ENCODE data around the gene EHMT2. TPM values are rescaled to one million over a fixed set of nuclear protein-coding genes. Genes with fewer than 3 reads are reported as not detected.

EHMT2 gene
- total RNA-seq, 4 donors from 2014 or later: 23.4 to 34.5 (median 27.4) TPM

DNA sequence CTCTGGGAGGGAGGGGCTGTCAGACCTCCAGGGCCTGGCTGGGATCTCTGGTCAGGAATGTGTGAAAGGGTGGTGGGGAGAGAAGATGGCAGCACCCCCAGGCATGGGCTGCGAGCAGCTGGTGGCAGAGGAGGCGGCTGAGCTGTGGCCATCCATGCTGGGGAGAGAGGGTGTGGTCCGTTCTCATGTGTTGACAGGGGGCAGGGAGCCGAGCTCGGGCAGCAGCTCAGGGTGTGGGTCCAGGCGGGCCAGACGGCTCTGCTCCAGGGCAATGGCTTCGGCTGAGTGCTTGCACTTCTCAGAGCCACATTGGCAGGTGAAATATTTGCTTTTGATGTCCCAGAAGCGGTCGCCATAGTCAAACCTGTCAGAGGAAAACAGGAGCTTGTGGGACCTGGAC, 17.6 kb downstream of the EHMT2 start:
- no peaks in the 10 kb centered on the region for H3K9me3 ChIP-seq
- peaks cover 24 to 56% (median 41%) of the 10 kb centered on the region in 3 donors for H3K36me3 ChIP-seq
- intact Hi-C loops (cut with DNase I): no loop called here
- 60 to 93% methylated on average over 3 to 5 of the region's 10 CpGs for WGBS, 2 donors
- H3K4me1 ChIP-seq: peaks cover 0 to 10% (median 0%) of the 10 kb centered on the region in 3 donors
- H3K27me3 ChIP-seq: no peaks in the 10 kb centered on the region
- no peak overlapping the region for H3K4me3 ChIP-seq
- DNase-seq: no peak
- no peak overlapping the region for H3K27ac ChIP-seq
- TF ChIP-seq CTCF (IDR thresholded peaks at IDR 0.05) (no peak), POLR2A (IDR thresholded peaks at IDR 0.05) (no peak)

- Histone ChIP-seq H3K4me1 (peaks cover 0 to 10% (median 0%) of the 10 kb centered on the region in 3 donors), H3K27me3 (no peaks in the 10 kb centered on the region), H3K36me3 (peaks cover 24 to 49% (median 34%) of the 10 kb centered on the region in 3 donors), H3K27ac (peak overlapping the region in 2 of 4 donors; percentile 54 to 56), H3K4me3 (peak overlapping the region in 1 of 4 donors; percentile 34), H3K9me3 (no peaks in the 10 kb centered on the region)
- DNase-seq: no peak
- WGBS, 2 donors: 48 to 72% methylated on average over 8 to 10 of the region's 13 CpGs
- TF ChIP-seq POLR2A (IDR thresholded peaks at IDR 0.05) (no peak), CTCF (IDR thresholded peaks at IDR 0.05) (peak in 1 of 6 experiments; percentile 12)
- intact Hi-C loops (cut with DNase I): no loop called here
These were observed 18.4 kb downstream of the EHMT2 start for GRCh38 chr6:31879143-31879542.

DNA sequence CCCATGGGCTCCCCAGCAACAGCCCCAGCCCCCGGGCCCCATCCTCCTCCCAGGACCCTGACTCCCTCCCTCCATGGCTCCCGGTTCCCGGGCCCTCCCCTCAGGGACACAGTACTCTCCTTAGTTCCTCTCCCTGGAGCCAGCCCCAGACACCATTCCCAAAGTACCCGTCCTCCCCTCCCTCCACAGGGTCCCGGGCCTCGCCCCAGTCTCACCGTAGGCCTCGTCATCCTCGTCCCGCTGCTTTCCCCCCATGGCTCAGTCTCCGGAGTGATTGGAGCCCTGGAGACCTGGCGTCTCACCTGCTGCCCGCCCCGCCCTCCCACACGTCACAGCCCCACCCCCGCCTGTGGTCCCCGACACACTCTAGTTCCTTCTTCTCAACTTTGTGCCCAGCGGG, 18.8 kb downstream of the EHMT2 start, which contains the start of gene SLC44A4:
Gene SLC44A4 (minus strand): TSS at position 272 of the 400 bp plus-strand sequence. CDS start 17 bp downstream, at position 255.
- H3K27ac ChIP-seq: peak within 1 kb of the TSS in 2 of 4 donors; percentile 54 to 56
- H3K36me3 ChIP-seq: peaks cover 21 to 45% (median 31%) of the 10 kb centered on the region in 3 donors
- H3K9me3 ChIP-seq: no peaks in the 10 kb centered on the region
- peaks cover 0 to 10% (median 0%) of the 10 kb centered on the region in 3 donors for H3K4me1 ChIP-seq
- intact Hi-C loops (cut with DNase I): no loop called here
- WGBS, 2 donors: 40 to 59% methylated on average over 1 to 15 of the region's 18 CpGs
- DNase-seq: no peak
- peak within 1 kb of the TSS in 1 of 4 donors; percentile 34 for H3K4me3 ChIP-seq
- TF ChIP-seq CTCF (IDR thresholded peaks at IDR 0.05): no peak
- TF ChIP-seq POLR2A (IDR thresholded peaks at IDR 0.05): no peak
- no peaks in the 10 kb centered on the region for H3K27me3 ChIP-seq

- intact Hi-C loops (cut with DNase I): no loop called here
- no peak for TF ChIP-seq POLR2A (IDR thresholded peaks at IDR 0.05)
- DNase-seq: no peak
- H3K9me3 ChIP-seq: no peaks in the 10 kb centered on the region
- peak overlapping the region in 1 of 4 donors; percentile 34 for H3K4me3 ChIP-seq
- 87 to 100% methylated on average over 1 to 3 of the region's 3 CpGs for WGBS, 2 donors
- H3K36me3 ChIP-seq: peaks cover 16 to 40% (median 26%) of the 10 kb centered on the region in 3 donors
- H3K27me3 ChIP-seq: no peaks in the 10 kb centered on the region
- H3K4me1 ChIP-seq: peaks cover 0 to 10% (median 0%) of the 10 kb centered on the region in 3 donors
- peak overlapping the region in 1 of 4 donors; percentile 54 for H3K27ac ChIP-seq
These were observed 19.3 kb downstream of the EHMT2 start for GRCh38 chr6:31878222-31878621.

GRCh38 chr6:31877651-31878161, 19.8 kb downstream of the EHMT2 start:
- no peak for DNase-seq
- TF ChIP-seq CTCF (IDR thresholded peaks at IDR 0.05) (no peak), POLR2A (IDR thresholded peaks at IDR 0.05) (peak in 1 of 4 donors; percentile 12)
- Histone ChIP-seq H3K27ac (peak overlapping the region in 1 of 4 donors; percentile 54), H3K4me1 (peaks cover 0 to 10% (median 0%) of the 10 kb centered on the region in 3 donors), H3K4me3 (no peak overlapping the region), H3K27me3 (no peaks in the 10 kb centered on the region), H3K36me3 (peaks cover 11 to 34% (median 22%) of the 10 kb centered on the region in 3 donors), H3K9me3 (no peaks in the 10 kb centered on the region)
- 80% methylated on average over 2 to 4 of the region's 10 CpGs for WGBS, 2 donors
- intact Hi-C loops (cut with DNase I): no loop called here

Measured in esophagus squamous epithelium (tissue), 5 donors.